NCI-H1436 (cell line): ENCODE results near the gene NUS1.
"Not testable (repeated sequence)": the region's sequence is repeated elsewhere in the genome, so short reads cannot be mapped to it uniquely, and the experiment has no call there.

ENCODE experiments used
- DNase-seq: peaks from one replicate; lab custom pipeline; 2025; lab: John Stamatoyannopoulos, UW

NUS1 gene

DNA sequence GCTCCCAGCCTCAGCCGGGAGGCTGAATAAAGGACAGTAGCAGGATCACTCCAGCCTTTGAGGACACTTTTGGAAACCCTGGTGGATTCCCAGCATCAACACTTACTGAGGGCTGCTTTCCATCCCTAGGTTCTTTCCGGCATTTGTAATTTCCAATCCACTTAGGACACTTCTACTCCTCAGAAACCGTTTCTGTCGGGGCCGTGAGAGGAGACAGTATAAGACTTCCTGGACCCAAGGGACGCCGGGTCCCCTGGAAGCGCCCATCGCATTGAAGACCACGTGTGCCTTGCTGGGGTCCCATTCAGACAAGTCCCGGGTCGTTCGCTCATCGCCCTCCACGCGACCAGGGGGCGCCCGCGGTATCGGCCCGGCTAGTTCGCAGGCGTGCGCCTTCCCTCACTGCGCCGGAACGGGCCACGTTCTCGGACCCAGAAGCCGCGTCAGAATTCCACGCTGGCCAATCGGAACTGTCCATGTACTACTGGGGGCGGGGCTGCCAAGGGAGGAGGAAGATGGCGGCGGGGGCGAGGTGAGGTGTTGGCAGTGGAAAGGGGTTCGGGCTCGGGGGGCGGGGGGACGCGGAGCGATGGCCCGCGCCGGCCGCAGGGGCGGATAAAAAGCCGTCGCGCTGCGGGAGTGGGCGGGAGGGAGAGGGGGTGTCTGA, at the start of gene NUS1:
Gene NUS1 (plus strand): TSS at position 479 of the 667 bp plus-strand sequence. CDS start 202 bp downstream, outside the sequence.
- peak; percentile 93 for DNase-seq

DNA sequence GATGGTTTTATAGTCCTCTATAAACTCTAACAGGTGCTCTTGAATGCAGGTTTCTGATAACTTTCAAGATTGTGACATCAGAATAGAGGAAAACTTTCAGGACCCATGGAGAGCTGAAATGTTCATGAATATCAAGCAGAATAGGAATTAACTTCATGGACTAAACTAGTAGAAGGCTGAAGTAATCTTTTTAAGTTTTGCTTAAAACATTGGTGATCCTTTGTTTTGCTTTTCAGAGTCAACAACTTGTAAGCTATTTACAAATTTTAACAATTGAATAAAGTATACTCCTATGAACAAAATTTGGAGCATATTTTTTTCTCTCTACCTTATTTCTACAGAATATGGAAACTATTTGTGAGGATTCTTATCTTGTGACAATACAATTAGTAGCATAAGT, 47.7 kb upstream of the NUS1 start:
- no peak for DNase-seq

DNA sequence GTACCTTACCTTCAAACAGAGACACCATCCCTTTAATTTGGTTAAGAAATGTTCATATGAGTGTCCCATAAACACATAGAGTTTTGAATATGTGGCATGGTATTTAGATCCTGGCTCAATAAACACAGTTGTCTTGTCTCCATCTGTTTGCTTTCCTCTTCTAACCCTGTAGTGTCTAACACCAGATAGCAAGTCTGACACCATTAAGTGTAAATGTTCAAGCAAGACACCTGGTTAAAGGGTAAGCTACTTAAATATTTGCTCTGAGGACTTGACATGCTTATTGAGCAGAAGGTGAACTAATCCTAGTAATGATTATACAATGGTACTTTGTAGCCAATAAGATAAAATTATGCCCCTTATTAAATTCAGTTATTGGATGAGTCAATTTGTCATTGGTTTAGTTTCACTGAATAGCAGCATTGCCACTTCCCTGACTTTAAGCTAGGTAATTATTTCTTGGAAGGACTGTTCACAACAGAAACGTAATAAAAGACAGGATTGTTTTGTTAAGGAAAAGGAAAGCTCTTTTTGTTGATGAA, 46.1 kb upstream of the NUS1 start:
- no peak for DNase-seq

GRCh38 chr6:117637770-117638169, 37.5 kb upstream of the NUS1 start:
- DNase-seq, result no peak

DNA sequence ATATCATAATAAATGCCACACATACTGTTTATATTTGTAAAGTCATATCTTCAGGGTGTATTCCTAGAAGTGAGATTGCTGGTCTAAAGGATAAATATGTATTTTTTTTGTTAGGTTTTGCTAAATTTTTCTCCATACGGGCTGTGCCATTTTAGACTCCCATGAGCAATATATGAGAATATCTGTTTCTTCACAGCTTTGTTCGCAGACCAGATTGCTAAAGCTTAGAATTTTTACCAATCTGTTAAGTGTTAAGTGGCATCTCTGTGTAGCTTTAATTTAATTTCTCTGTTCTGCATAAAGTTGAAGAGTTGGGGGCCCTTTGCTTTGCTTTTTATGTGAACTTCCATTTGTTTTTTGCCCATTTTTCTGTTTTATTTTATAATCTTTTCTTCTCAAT, 32.3 kb upstream of the NUS1 start:
- no peak for DNase-seq

DNA sequence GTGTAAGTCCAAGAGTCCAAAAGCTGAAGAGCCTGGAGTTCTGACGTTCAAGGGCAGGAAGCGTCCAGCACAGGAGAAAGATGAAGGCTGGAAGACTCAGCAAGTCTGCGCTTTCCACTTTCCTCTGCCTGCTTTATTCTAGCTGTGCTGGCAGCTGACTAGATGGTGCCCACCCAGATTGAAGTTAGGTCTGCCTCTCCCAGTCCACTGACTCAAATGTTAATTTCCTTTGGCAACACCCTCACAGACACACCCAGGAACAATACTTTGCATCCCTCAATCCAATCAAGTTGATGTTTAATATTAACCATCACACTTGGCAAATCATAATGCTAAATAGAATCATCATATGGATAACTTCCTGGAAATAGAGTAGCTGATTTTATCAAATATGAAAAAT, 23.3 kb upstream of the NUS1 start:
- not testable (repeated sequence) for DNase-seq

GRCh38 chr6:117653949-117654348, 21.3 kb upstream of the NUS1 start:
- DNase-seq, result no peak

GRCh38 chr6:117655380-117655779, 19.9 kb upstream of the NUS1 start:
- no peak for DNase-seq

DNA sequence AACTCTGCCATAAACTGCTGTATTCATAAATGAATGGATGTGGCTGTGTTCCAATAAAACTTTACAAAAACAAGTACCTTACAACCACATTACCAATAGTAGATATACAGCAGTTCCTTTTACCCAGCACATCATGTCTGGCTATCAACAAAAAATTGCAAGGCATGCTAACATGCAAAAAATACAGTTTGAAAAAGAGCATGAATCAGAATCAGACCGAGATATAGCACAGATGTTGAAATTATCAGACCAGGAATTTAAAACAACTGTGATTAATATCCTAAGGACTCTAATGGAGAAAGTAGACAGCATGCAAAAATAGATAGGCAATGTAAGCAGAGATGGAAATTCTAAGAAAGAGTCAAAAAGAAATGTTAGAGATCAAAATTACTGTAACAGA, 8.4 kb upstream of the NUS1 start:
- DNase-seq, result no peak

- no peak for DNase-seq
Measured at GRCh38 chr6:117668736-117669135, 6.5 kb upstream of the NUS1 start.

DNA sequence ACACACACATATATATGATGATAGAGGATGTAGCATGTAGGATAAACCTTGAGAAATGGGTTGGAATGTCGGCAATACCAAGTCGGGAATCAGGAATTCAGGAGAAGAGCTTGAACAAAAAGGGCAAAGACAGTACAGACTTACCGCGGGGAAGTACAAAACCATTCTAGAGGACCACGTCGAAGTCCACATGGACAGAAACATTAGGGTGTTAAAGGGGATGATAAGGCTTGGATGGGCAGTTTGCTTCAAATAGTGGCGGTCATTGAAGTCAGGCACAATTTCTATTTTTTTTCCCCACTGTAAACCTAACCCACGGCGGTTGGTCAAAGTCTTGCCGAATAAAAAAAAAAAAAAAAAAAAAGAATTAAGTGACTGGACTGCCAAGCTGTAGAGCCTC, 766 bp upstream of the NUS1 start:
- DNase-seq, result no peak

DNA sequence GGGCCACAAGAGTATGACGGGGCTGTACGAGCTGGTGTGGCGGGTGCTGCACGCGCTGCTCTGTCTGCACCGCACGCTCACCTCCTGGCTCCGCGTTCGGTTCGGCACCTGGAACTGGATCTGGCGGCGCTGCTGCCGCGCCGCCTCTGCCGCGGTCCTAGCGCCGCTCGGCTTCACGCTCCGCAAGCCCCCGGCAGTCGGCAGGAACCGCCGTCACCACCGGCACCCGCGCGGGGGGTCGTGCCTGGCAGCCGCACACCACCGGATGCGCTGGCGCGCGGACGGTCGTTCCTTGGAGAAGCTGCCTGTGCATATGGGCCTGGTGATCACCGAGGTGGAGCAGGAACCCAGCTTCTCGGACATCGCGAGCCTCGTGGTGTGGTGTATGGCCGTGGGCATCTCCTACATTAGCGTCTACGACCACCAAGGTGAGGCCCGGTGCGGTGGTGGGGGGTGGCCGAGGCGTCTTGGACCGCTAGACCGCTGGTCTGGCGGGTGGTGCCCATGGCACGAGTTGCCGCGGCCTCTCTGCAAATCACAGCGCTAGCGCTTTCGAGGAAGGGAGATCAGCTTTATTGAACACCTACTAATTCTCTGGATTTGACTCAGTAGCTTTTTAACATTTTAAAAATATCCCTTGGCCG, 511 bp downstream of the NUS1 start:
- not testable (repeated sequence) for DNase-seq

GRCh38 chr6:117676577-117677218, 1.4 kb downstream of the NUS1 start:
- DNase-seq, result no peak

GRCh38 chr6:117677553-117678141, 2.4 kb downstream of the NUS1 start:
- DNase-seq, result no peak

DNA sequence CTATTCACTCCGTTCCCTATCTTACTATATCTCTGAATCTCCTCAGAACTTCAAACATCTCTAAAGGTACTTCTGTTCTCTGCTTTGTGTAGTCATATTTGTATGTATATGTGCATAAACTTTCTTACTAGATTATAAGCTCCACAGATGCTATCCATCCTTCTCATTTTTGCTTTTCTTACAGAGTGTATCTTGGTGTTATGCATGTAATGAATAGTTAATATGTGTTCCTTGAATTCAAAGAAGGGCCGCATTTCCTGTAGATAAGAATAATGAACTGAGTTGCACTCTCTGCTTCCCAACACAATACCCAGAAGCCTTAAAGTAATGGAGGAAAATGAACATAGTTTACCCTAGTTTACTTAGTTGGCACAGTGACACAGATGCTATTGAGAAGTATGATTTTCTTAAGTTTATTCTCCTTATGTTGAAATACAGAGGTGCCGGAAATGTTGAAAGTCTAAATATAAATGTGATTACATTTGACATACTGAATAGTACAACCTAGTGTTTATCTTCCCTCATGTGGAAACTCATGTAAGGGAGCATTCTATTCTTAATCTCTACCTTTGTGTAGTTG, 6.0 kb downstream of the NUS1 start:
- no peak for DNase-seq

DNA sequence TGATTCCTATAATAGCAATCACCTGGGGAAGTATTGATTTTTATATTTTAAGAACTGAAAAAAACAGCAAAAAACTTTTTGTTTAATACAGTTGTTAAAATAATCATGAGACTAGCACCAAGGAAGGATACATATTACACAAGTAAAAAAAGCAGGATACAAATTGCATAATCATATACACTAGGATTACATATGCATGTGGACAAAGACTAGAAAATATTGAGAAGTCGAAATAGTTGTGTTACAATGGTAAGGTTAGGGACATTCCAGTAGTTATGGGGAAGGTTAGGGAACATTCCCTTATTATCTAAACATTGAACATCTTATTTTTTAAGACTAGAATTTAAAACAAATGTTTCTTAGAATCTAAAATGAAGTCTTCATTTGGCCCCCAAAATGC, 9.5 kb downstream of the NUS1 start:
- no peak for DNase-seq

DNA sequence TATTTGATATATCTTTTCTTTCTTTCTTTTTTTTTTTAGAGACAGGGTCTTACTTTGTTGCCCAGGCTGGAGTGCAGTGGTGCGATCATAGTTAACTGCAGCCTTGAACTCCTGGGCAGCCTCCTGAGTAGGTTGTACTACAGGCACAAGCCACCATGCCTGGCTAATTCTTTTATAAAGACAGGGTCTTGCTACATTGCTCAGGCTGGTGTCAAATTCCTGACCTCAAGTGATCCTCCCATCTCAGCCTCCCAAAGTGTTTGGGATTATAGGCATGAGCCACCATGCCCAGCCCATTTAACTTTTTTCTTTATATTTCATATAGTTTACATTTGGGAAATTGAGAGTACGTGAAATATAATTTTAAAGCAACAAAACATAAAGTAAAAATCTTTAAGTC, 10.1 kb downstream of the NUS1 start:
- DNase-seq, result no peak

- no peak for DNase-seq
Measured at GRCh38 chr6:117687021-117687648, 11.9 kb downstream of the NUS1 start.

GRCh38 chr6:117689584-117689983, 14.3 kb downstream of the NUS1 start:
- not testable (repeated sequence) for DNase-seq

- no peak for DNase-seq
Measured at GRCh38 chr6:117706504-117706903, 31.2 kb downstream of the NUS1 start.

DNA sequence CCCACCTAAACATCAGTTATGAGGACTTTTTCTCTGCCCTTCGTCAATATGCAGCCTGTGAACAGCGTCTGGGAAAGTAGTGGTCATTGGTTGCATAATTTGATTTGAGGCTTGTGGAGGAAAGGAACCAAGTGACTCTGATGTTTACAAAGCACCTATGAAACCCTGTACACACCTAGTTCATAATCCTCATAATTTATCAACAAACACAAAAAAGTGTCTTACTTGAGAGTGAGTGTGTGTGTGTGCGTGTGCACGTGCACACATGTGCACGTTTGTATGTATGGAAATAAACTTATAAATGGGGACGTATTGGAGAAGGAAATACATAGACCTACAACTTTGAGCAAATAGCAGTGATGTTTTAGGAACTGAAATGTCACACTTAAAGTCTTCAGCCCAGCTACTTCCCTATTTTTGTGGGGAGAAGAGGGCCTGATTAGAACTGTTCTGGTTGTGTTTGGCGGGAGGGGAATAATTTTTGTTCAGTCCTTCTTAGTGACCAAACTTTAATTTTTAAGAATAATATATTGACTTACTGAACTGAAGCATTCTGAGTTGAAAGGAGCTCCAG, 31.8 kb downstream of the NUS1 start:
- DNase-seq, result not testable (repeated sequence)

DNA sequence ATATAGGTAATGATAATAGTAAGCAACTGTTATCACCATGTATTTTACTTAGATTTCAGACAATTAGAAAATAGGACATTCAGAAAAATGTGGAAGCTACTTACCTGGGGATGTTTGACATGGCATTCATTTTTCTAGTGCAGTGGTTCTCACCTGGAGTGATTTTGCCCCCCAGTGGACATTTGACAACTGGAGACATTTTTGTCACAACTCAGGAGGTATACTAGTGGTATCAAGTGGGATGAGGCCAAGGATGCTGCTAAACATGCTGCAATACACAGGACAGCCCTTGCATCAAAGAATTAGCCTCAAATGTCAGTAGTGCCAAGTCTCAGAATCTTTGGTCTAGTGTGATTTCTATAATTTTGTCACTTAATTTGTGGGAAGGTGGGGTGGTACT, 36.1 kb downstream of the NUS1 start:
- DNase-seq, result no peak
